Activated naive CD4-positive, alpha-beta T cell treated with anti-CD3 and anti-CD28 coated beads, Interleukin-2, amount 50 U/mL, for 72 hours (primary cell): ENCODE measurements around the gene MARCHF3. TPM values are rescaled to one million over a fixed set of nuclear protein-coding genes. Genes with fewer than 3 reads are reported as not detected.

Experiments
- ATAC-seq, 2 donors: fragments of 150-1000 bp; cut with Tn5 transposase; 2 replicates each; pipeline ENCODE4 v1.10.0; 2021; ENCODE audit warnings: mild to moderate bottlenecking in 2 of 2, moderate library complexity in 2 of 2
- DNase-seq, 2 donors: peaks; one replicate each; pipeline ENCODE4 v3.0.0; 2021 to 2022; ENCODE audit warnings: low spot score in 2 of 2
- H3K27ac Mint-ChIP-seq, 2 donors: one replicate each; pipeline ENCODE4 v1.8.0; 2022; ENCODE audit warnings: mild to moderate bottlenecking in 2 of 2, mixed read lengths in 2 of 2
- H3K36me3 Mint-ChIP-seq, 2 donors: one replicate each; pipeline ENCODE4 v1.8.0; 2022; ENCODE audit warnings: mixed read lengths in 2 of 2
- H3K9me3 Mint-ChIP-seq, 2 donors: one replicate each; pipeline ENCODE4 v1.8.0; 2022; ENCODE audit warnings: mixed read lengths in 2 of 2
- total RNA-seq, 2 donors: library from RNA; stranded (reverse); gene quantifications; one replicate each; pipeline ENCODE4 v1.2.3, GENCODE V29; 2022

Gene MARCHF3
- total RNA-seq, 2 donors from 2014 or later = 4.8 to 10.5 TPM

DNA sequence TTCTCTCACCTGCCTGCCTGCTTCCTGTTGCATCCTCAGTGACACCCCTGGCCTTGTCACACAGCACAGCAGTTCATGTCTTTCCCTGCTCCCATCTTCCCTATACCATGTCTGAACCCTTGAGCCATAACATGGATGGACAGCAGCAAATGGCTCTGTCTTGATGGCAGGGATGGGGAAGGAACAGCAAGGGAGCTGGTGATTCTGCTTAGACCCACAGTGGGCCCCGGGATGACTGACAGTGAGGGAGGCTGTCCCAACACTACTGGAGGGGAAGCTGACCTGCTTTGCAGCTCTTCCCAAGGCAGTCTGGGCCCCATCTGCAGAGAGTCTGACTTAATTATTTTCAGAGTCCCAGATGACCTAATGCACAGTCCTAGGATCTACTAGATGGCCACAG, 48.2 kb downstream of the MARCHF3 start:
- no peak for DNase-seq
- no peaks in the 10 kb centered on the region for H3K36me3 Mint-ChIP-seq
- H3K9me3 Mint-ChIP-seq = no peaks in the 10 kb centered on the region
- no peak for ATAC-seq
- H3K27ac Mint-ChIP-seq = no peak overlapping the region

GRCh38 chr5:126981701-126982100, 48.7 kb downstream of the MARCHF3 start:
- Mint-ChIP-seq H3K9me3 (no peaks in the 10 kb centered on the region), H3K36me3 (no peaks in the 10 kb centered on the region), H3K27ac (no peak overlapping the region)
- DNase-seq (no peak), ATAC-seq (no peak)

DNA sequence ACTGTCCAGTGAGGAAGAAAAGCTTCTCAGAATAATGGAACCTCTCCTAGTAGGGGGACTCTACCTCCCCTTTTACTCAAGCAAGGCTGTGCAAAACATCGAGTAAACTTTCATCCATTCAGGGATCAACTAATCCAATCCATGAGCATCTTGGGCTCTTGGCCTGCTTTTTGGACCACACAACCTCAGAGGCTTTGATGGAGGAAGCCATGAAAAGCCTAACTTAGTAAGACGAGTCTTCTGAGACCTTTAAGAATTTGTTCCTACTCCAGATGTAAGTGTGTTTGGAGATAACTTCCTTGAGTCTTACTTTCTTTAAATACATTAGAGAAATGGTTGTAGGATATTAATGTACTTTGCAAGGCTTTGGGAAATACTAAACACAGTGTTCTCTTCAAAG, 49.1 kb downstream of the MARCHF3 start:
- no peaks in the 10 kb centered on the region for H3K9me3 Mint-ChIP-seq
- no peaks in the 10 kb centered on the region for H3K36me3 Mint-ChIP-seq
- ATAC-seq (no peak), DNase-seq (no peak)
- no peak overlapping the region for H3K27ac Mint-ChIP-seq

- no peak for DNase-seq
- Mint-ChIP-seq H3K9me3 (no peaks in the 10 kb centered on the region), H3K36me3 (no peaks in the 10 kb centered on the region), H3K27ac (no peak overlapping the region)
- no peak for ATAC-seq
These were observed 52.1 kb downstream of the MARCHF3 start for GRCh38 chr5:126978258-126978657.

DNA sequence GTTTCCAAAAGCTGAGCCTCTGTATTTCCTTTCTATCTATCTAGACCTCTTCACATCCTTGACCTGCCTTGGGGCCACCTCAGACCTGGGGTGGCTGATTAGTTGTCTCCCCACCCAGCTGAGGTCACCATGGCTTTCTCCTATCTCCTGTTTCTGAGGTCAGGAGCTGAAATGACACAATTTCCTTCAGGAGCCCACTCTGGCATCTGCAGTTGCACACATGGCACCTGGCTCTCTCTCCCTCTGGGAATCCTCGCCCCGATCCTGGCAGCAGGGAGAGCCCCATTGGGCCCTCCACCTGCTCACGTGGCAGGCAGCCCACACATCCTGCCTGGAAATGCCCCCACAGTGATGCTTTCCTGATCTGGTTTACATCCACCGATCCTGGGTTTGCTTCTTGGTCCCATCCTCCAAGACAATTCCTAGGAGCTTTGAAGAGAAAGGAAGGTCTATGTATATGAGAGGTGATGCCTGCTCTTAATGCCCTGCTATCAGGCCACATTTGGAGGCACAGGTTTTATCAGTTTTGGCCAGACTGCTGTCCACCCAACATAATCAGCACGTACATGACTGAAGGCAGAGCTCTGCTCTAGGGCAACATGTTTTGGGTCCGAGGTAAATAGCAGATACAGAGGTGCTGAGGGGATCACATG, 53.7 kb downstream of the MARCHF3 start:
- ATAC-seq (no peak), DNase-seq (no peak)
- peak overlapping the region in 1 of 2 donors; percentile 49 for H3K27ac Mint-ChIP-seq
- H3K9me3 Mint-ChIP-seq = no peaks in the 10 kb centered on the region
- H3K36me3 Mint-ChIP-seq = no peaks in the 10 kb centered on the region

GRCh38 chr5:126975796-126976195, 54.6 kb downstream of the MARCHF3 start:
- Mint-ChIP-seq H3K36me3 (peaks cover 0 to 2% of the 10 kb centered on the region in 2 donors), H3K27ac (no peak overlapping the region), H3K9me3 (no peaks in the 10 kb centered on the region)
- ATAC-seq (no peak), DNase-seq (no peak)

DNA sequence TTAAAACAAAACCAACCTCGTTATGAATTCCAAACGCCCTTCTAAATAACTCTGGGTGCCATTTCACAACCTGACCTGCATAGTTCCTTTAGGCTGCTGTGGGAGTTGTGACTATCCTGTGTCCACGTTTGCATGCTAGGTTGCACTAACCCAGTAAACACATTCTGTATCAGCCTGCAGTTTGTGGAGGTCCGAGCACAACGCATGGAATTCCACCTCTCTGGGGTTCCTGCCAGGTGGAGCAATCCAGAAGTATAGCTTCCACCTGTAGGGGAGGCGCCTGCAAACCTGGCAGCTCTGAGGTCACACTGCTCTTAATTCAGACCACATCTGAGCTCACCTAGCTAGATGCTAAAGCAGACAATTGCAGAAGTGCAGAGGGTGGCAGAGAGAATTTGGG, 57.2 kb downstream of the MARCHF3 start:
- H3K36me3 Mint-ChIP-seq = peaks cover 0 to 9% of the 10 kb centered on the region in 2 donors
- DNase-seq (no peak), ATAC-seq (peak; percentile 18 to 26)
- H3K27ac Mint-ChIP-seq = peak overlapping the region in 1 of 2 donors; percentile 85
- no peaks in the 10 kb centered on the region for H3K9me3 Mint-ChIP-seq

- peak overlapping the region; percentile 85 to 91 for H3K27ac Mint-ChIP-seq
- ATAC-seq (peak; percentile 79 to 85), DNase-seq (peak in 1 of 2 donors; percentile 13)
- no peaks in the 10 kb centered on the region for H3K9me3 Mint-ChIP-seq
- peaks cover 0 to 9% of the 10 kb centered on the region in 2 donors for H3K36me3 Mint-ChIP-seq
These were observed 58.1 kb downstream of the MARCHF3 start for GRCh38 chr5:126972062-126972895.

GRCh38 chr5:126971455-126972031, 58.8 kb downstream of the MARCHF3 start:
- Mint-ChIP-seq H3K27ac (peak overlapping the region; percentile 47 to 85), H3K9me3 (no peaks in the 10 kb centered on the region)
- ATAC-seq = peak in 1 of 2 donors; percentile 9

GRCh38 chr5:126970517-126971017, 59.8 kb downstream of the MARCHF3 start:
- Mint-ChIP-seq H3K9me3 (no peaks in the 10 kb centered on the region), H3K36me3 (peaks cover 0 to 9% of the 10 kb centered on the region in 2 donors), H3K27ac (no peak overlapping the region)
- DNase-seq (no peak), ATAC-seq (no peak)

More at GRCh38 chr5:126971455-126972031, 58.8 kb downstream of the MARCHF3 start:
- H3K36me3 Mint-ChIP-seq = peaks cover 0 to 9% of the 10 kb centered on the region in 2 donors
- no peak for DNase-seq

DNA sequence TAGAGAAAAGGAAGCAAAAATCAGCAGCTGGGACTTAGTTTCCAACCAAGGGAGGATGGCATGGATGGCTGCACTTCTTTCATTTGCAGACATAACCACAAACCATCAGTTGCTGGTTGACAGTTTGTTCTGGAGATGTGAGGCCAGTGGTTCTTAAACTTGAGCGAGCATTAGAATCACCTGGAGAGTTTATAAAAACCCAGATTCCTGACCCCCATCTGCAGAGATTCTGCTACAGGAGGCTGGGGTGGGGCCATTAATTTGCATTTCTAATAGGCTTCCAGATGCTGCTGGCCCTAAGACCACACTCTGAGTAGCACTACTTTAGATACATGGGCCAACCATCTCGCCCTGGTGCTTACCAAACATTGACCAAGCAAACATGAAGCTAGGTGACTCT, 60.8 kb downstream of the MARCHF3 start:
- ATAC-seq (no peak), DNase-seq (no peak)
- H3K9me3 Mint-ChIP-seq = no peaks in the 10 kb centered on the region
- H3K36me3 Mint-ChIP-seq = peaks cover 0 to 9% of the 10 kb centered on the region in 2 donors
- H3K27ac Mint-ChIP-seq = no peak overlapping the region

GRCh38 chr5:126967808-126968466, 62.4 kb downstream of the MARCHF3 start:
- no peak overlapping the region for H3K27ac Mint-ChIP-seq
- H3K9me3 Mint-ChIP-seq = no peaks in the 10 kb centered on the region
- ATAC-seq (no peak), DNase-seq (no peak)
- peaks cover 0 to 9% of the 10 kb centered on the region in 2 donors for H3K36me3 Mint-ChIP-seq

- ATAC-seq = no peak
- Mint-ChIP-seq H3K9me3 (no peaks in the 10 kb centered on the region), H3K36me3 (peaks cover 0 to 4% of the 10 kb centered on the region in 2 donors), H3K27ac (no peak overlapping the region)
- DNase-seq = no peak
These were observed 64.9 kb downstream of the MARCHF3 start for GRCh38 chr5:126965487-126965886.

- Mint-ChIP-seq H3K9me3 (no peaks in the 10 kb centered on the region), H3K27ac (no peak overlapping the region), H3K36me3 (no peaks in the 10 kb centered on the region)
- DNase-seq (no peak), ATAC-seq (no peak)
These were observed 65.3 kb downstream of the MARCHF3 start for GRCh38 chr5:126965061-126965475.

DNA sequence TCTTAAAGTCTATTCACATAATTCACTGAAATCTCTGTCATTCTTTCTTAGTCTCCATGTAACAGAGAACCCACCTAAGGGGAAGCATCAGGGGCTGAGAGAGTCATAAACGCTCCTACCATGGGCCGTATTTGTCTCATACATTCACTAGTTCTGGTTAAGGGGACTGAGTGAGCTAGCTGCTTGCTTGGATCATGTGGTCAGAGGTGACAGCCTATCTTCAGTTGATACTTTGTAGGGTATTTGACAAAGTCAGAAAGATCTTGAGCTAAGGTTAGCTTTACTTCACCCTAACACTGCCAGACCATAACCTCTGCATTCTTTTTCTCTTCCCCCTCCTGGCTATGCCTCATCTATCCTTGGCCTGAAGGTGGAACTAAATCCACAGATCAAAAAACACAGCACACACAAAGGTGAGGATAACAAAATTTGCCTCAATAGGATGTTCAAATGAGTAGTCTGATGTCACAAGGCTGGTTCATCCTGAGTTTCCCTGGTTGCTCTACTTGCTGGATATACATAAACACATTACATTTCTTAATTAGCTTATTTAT, 66.5 kb downstream of the MARCHF3 start:
- DNase-seq (no peak), ATAC-seq (no peak)
- Mint-ChIP-seq H3K36me3 (no peaks in the 10 kb centered on the region), H3K27ac (no peak overlapping the region), H3K9me3 (no peaks in the 10 kb centered on the region)

DNA sequence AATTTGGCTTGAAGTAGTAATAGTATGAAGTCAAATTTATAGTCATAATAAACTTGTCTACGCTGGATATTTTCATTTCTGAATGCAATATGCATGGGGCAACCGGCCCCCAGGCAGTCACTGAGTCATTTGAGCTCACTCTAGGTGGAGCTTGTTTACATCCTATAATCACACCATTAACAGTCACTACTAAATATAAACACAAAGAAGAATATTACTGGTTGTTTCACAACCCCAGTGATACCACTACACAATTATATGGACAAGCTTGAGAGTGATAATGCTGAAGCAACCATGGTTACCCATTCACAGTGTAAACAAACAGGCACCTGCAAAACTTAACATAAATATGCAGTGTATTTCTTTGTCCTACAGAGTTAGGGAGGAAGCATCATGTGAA, 68.7 kb downstream of the MARCHF3 start:
- no peaks in the 10 kb centered on the region for H3K36me3 Mint-ChIP-seq
- DNase-seq = no peak
- peak in 1 of 2 donors; percentile 46 for ATAC-seq
- no peak overlapping the region for H3K27ac Mint-ChIP-seq
- no peaks in the 10 kb centered on the region for H3K9me3 Mint-ChIP-seq
